GM19397 (cell line): ENCODE data around the gene ENDOD1.

Source experiments
- ATAC-seq: cut with Tn5 transposase; IDR thresholded peaks from one replicate; pipeline ENCODE4 v1.9.1; 2021; ENCODE audit warnings: mild to moderate bottlenecking, moderate library complexity; ENCODE audit not compliant: unreplicated experiment

The ENDOD1 gene

DNA sequence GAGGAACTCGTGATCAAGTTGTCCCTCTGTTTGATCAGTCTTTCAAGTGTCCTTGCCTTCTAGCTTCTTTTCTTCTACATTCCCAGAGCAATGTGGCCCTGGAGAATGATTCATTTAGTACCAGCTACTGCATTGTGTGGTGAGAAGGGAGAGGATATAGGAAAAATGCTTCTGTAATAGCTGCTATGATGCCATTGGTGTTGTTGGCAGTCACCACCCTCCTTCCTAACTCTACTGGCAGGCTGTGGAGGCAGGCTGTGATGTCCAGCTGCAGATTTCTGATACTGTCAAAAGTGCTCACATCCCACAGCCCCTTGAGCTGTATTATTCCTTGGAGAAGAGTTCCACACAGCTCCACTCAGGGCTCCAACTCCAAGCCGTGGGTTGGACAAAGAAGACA lies 52.8 kb downstream of the ENDOD1 start:
- no peak for ATAC-seq

DNA sequence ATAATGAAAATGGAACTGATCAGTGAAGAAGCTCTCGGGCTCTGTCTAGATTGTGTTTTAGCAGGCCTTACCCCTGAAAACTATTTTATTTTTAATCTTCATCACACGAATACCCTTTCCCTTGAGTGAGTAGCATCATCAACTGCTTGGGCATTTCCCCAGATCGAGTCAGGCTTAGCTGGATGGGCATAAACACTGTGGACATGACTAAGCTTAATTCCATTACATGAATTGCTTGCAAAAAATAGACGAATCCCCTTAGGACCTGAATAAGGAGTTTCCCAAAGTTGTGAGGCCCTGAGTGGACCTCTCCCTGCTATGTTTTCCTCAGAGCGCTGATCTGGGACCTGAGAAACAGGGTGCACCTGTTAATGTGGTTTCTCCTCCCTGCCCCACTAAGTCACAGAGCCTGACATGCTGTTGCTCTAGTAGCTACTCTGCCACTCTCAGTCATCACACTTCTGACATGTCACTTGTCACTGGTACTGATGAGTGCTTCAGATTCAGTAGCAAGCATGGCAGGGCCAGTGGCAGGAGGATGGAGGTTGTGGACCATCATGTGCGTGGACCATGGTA lies 53.5 kb downstream of the ENDOD1 start:
- ATAC-seq: no peak

DNA sequence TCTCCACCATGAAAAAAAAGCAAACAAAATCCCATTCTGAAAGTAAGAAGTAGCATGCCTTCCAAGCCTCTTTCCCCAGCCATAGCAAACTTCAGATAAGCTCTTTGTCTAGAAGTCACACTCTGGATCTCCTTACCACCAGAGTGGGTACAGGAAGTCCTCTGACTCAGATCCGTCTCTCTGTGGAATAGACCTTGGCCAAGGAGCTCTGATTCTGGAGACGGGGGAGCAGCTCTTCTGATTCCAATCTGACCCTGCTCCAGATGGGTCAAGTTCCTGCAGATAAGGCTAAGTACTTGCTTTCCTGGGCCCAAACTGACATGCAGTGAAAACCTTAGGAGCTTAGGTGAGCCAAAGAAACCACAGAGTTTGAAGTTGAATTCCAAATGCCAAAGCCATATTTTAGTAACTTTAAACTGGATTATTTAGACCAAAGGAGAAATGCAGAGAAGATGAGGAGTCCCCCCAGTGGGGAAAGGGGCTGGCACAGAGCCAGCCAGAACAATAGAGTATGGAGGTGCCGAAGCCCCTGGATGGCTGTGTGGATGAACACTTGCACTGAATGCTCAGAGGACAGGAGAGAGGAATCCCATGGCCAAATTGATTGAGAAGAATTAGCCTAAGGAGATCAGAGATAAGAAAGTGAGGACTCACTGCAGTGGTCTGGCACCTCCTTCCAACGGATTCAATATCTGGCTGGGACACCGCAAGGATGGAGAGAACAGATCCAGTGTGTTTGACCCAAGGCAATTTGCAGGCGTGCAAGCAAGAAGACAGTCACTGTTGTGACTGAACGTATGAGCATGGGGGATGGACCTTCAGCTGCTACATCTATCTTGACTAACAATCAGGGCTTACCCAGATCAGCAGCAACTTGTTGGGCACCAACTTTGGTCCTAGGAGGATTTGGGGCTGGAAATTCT lies 54.9 kb downstream of the ENDOD1 start:
- ATAC-seq: no peak

DNA sequence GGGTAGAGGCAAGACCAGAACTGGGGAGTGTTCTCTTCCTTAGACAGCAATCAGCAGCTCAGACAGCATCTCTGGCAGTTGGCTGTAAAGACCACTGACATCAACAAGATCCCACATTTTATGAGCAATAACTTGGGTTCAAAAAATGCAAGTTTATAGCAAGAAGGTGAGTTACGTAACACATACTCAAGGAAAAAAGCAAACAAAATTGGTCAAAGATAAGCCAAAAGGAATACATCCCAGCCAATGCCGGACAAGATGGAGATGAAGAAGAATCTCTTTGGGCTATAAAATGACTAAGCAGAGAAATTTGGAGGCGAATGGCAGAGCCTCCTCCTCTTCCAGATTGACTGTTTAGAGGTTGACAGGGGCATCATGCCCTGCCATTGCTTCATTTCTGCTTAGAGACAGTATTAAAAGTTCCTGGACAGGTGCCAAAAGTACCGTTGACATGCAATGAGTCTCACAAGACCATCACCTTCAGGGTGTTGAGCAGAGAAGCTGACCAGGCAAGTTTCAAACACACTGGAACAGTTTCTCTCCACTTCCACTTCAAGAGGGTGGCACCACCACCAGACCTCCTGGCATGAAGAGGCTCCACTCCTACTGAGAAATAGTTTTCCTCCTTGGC lies 55.9 kb downstream of the ENDOD1 start:
- no peak for ATAC-seq

- no peak for ATAC-seq
These were observed 57.8 kb downstream of the ENDOD1 start for GRCh38 chr11:95147364-95147905.

GRCh38 chr11:95148406-95148805 lies 58.8 kb downstream of the ENDOD1 start:
- no peak for ATAC-seq

DNA sequence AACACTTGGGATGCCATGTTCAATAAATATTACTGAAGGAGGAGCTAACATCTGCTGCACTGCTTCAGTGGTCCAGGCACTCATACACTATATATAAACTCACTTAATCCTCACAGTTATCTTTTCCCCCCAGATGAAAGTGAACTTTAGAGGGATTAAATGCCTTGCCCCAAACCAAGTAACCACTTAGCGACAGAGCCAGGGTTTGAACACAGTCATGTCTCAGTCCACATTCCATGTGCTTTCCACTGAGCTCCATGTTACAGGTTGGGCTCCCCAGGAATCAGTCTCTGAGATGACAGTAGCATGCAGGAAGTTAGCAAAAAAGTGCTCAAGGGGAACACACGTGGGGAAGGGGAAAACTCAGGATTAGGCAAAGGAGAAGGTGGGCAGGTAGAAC lies 59.3 kb downstream of the ENDOD1 start:
- ATAC-seq: no peak

DNA sequence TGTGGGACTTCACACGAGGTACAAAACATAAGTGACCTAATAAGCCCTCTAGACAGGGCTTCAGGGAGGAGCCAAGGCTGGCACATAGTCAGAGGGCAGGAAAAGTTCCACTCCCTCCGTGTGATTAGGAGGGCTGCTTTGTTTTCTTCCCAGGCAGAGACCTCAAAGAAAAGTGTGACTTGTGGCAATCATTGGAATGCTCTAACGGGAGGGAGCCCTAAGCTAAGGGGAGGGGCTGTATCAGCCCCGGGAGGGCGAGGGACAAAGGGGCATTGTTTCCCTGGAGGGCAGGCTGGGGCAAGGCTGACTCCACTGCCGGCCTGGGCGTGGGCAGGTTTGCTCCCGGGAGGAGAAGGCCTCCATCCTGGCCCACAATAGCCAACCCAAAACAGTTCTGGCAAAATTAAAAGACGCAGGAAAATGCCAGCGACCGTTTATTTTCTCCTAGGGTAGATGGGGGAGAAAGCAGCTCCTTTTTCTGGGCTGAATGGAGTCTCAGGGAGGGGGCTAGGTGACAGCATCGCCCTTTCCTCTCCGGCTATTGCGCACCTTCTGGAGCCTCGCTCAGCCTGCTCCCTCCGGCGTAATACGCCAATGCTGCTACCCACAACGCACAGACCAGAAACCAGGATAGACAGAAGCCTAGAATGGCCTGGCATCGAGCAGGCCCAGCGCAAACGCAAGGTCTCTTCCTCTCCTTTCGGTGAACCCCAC lies 60.2 kb downstream of the ENDOD1 start:
- ATAC-seq: no peak

DNA sequence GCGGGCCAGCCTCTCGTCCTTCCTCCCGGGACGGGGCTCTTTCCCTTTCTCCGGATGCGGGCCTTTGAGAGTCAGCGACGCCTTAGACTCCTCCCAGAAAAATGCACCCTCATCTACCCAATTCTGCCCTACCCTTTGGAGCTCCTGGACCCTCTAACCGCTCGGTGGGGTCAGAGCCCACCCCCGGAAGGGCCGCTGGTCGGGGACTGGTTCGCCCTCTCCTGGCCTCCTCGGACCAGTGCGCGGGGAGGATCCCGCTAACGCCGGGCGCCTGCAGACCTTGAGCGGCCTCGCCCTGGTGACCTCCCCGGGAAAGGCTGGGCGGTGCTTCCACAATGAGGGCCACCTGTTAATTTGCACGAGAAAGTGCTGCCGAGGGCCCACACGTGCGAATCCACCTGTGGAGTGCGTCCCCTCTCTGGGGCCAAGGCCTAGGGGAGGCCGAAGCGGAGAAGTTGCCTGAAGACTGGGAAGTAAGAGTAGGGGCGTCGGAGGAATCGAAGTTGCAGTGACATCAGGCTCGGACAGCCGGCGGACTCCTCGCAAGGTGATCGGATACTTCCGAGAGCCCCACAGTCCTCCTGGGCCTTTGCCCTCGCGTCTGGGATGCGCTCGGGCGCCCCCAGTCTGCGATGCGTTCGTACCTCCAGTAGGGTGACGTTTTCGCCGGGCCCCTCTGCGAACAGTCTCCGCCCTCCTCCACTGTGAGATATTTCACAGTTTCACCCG lies 61.5 kb downstream of the ENDOD1 start:
- peak; percentile 85 for ATAC-seq

DNA sequence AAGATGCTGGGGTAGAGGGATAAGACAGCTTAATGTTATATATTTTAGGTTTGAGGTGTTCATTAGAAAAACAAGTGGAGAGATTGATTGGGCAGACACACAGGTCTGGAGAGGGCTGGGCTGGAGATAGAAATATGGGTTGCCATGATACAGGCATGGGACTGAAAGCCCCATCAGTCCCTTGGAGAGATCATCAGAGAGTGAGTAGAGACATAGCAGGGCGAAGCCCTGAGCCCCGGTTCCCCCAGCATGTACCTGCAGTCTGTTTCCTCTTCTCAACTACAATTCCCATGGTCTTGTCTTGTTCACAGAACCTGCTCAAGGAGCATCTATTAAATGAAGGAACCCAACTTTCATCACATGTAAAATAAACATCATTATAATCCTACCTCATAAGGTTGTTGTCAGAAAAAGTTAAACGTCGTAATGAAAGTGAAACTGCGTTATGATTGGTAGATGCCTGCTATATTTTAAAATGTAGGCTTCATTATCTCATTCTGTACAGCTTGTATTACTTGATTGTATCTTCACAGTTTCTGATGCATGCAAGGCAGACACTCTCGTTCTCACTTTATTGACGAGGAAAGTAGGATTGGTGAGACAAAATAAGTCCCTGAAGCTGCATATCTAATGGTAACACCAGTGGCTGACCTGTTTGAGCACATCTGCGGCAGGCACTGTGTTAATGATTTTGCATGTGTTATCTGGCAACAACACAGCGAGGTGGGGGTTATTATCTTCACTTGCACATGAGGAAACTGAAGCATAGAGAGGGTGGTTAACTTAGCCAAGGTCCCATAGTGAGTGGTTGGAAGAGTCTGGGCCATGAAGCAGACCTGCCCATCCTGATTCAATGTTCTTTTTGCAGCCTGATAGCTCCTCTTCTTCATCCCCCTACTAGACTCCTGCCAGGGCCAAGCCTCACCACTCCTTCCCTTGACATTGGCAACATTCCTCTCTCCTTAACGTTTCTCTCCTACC lies 63.5 kb downstream of the ENDOD1 start:
- no peak for ATAC-seq

DNA sequence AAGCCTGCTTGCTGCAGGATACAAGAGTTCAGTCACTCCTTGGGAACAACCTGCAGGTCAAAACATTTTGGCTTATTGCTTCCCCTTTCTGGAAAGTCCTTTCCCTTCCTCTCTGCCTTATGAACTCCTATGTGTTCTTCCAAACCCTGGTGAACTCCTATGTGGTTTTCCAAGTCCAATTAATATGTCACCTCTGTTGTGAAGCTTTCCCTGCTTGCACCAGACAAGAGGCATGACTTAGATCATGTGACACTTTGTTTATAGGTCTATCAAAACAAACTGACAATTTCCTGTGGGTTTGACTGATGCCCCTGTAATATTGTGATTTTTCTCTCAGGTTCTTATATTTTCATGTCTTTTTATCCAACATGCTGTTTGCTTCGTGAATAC lies 64.2 kb downstream of the ENDOD1 start:
- ATAC-seq: no peak

- no peak for ATAC-seq
These were observed 64.9 kb downstream of the ENDOD1 start for GRCh38 chr11:95154514-95154913.

DNA sequence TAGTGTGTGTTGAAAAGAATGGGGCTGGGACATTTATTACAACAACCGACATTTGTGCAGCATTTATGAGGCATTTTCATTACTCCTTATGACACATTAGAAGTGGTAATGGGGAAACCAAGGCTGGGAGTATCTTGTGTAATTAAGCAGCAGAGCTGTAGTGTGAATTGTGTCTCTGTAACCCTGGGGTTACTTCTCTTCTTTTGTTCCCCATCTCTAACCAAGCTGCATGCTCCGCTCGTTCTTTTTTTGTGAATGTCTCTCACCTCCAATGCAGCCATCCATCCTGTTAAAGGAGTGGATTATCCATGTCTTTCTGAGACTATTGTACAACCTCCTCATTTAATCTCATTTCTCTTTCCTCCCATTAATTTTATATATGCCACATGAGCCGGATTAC lies 65.7 kb downstream of the ENDOD1 start:
- ATAC-seq: no peak

GRCh38 chr11:95156133-95156721 lies 66.6 kb downstream of the ENDOD1 start:
- no peak for ATAC-seq

- no peak for ATAC-seq
These were observed 67.4 kb downstream of the ENDOD1 start for GRCh38 chr11:95156916-95157541.

DNA sequence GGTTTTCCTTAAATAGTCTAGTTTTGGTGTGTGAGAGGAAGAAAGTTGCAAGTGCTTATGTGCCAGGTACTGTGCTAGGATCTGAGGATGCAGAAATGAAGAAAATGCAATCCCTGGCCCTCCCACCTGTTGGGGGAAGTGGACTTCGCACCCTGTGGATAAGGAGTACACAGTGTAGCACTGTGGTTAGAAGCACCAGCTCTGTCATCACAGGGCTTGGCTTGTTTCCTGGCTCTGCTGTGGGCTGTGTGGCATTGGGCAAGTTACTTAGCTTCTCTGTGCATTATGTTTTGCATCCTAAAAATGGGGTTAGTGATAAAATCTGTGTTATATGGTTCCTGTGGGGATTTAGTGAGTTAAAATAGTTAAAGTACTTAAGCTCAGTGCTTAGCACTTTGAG lies 68.2 kb downstream of the ENDOD1 start:
- ATAC-seq: no peak

- no peak for ATAC-seq
These were observed 71.6 kb downstream of the ENDOD1 start for GRCh38 chr11:95161248-95161647.

DNA sequence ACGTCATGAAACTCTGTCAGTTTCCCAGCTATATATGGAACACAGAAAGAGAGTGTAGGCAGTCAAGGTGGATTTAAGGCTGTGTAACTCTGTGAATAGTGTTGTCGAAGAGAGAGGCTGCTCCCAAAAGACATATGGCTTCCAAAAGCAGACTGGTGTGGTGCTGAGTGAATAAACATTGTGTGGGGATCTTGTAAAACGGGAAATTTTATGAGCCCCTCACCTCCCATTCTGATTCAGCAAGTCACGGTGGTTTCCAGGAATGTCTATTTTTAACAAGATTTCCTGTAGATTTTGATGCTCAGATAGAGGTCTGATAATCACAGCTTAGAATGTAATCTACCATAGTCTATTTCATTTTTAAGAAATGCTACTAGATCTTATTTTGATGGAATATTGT lies 73.5 kb downstream of the ENDOD1 start:
- no peak for ATAC-seq
